Activated CD8-positive, alpha-beta memory T cell treated with anti-CD3 and anti-CD28 coated beads, Interleukin-2, amount 50 U/mL, for 4 hours (primary cell): ENCODE results near the gene PDXDC1.
A peak's percentile ranks its signal among the peaks of the same experiment; 100 is the strongest.
"Not testable (repeated sequence)": the region's sequence is repeated elsewhere in the genome, so short reads cannot be mapped to it uniquely, and the experiment has no call there.

Source experiments
- DNase-seq: peaks from one replicate; pipeline ENCODE4 v3.0.0-alpha.2; 2020

The PDXDC1 gene

GRCh38 chr16:15038689-15039088, 63.9 kb downstream of the PDXDC1 start:
- no peak for DNase-seq

- no peak for DNase-seq
Measured at GRCh38 chr16:15041271-15042004, 66.6 kb downstream of the PDXDC1 start.

- DNase-seq = no peak
Measured at GRCh38 chr16:15043344-15043743, 68.5 kb downstream of the PDXDC1 start.

GRCh38 chr16:15044286-15044685, 69.5 kb downstream of the PDXDC1 start:
- DNase-seq = no peak

GRCh38 chr16:15045270-15045669, 70.4 kb downstream of the PDXDC1 start:
- DNase-seq = not testable (repeated sequence)

- no peak for DNase-seq
Measured at GRCh38 chr16:15046692-15047376, 72.0 kb downstream of the PDXDC1 start.

- no peak for DNase-seq
Measured at GRCh38 chr16:15049581-15050180, 74.9 kb downstream of the PDXDC1 start.

- not testable (repeated sequence) for DNase-seq
Measured at GRCh38 chr16:15050440-15050839, 75.6 kb downstream of the PDXDC1 start.

GRCh38 chr16:15051387-15051951, 76.6 kb downstream of the PDXDC1 start:
- no peak for DNase-seq

GRCh38 chr16:15052747-15053476, 78.1 kb downstream of the PDXDC1 start:
- no peak for DNase-seq

GRCh38 chr16:15053904-15054303, 79.1 kb downstream of the PDXDC1 start:
- DNase-seq = no peak

GRCh38 chr16:15054357-15055140, 79.7 kb downstream of the PDXDC1 start:
- no peak for DNase-seq

- peak; percentile 72 for DNase-seq
Measured at GRCh38 chr16:15055141-15056053, 80.6 kb downstream of the PDXDC1 start.

- DNase-seq = no peak
Measured at GRCh38 chr16:15057681-15058417, 83.0 kb downstream of the PDXDC1 start.

- no peak for DNase-seq
Measured at GRCh38 chr16:15059324-15059723, 84.5 kb downstream of the PDXDC1 start.

- not testable (repeated sequence) for DNase-seq
Measured at GRCh38 chr16:15062085-15062810, 87.4 kb downstream of the PDXDC1 start.

- DNase-seq = not testable (repeated sequence)
Measured at GRCh38 chr16:15065961-15066360, 91.1 kb downstream of the PDXDC1 start.

GRCh38 chr16:15066690-15067089, 91.9 kb downstream of the PDXDC1 start:
- DNase-seq = not testable (repeated sequence)

GRCh38 chr16:15071013-15071412, 96.2 kb downstream of the PDXDC1 start:
- not testable (repeated sequence) for DNase-seq
